GM21619 (cell line): ENCODE data around the gene CD96.
"Not testable (repeated sequence)": the region's sequence is repeated elsewhere in the genome, so short reads cannot be mapped to it uniquely, and the experiment has no call there.

Experiments
- ATAC-seq: cut with Tn5 transposase; IDR thresholded peaks from one replicate; pipeline ENCODE4 v1.9.1; 2021; ENCODE audit not compliant: unreplicated experiment

CD96 gene

DNA sequence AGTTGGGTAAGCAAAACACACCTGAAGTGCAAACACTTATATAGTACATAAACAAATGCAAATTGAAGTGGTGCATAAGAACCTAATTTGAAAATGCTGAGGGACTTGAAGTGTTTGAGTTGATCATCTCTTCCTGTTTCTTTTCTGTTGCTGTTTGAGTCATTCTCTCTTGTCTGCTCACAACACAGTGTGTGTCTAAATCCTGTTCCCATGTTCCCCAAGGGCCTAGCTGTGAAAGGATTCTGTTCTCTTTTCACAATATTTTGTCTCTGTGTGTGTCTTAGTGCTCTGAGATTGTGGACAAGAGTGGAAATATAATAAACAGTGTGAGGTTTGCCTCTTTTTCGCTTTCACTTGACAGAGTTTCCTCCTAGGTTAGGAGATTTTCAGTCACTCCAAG lies 6.1 kb downstream of the CD96 start:
- peak; percentile 72 for ATAC-seq

- no peak for ATAC-seq
Measured at GRCh38 chr3:111548756-111549155, 6.8 kb downstream of the CD96 start.

DNA sequence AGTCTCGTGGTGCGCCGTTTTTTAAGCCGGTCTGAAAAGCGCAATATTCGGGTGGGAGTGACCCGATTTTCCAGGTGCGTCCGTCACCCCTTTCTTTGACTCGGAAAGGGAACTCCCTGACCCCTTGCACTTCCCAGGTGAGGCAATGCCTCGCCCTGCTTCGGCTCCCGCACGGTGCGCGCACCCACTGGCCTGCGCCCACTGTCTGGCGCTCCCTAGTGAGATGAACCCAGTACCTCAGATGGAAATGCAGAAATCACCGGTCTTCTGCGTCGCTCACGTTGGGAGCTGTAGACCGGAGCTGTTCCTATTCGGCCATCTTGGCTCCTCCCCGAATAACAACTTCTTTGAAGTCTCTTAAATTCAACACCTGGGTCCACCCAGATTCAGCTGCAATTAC lies 19.9 kb downstream of the CD96 start:
- not testable (repeated sequence) for ATAC-seq

DNA sequence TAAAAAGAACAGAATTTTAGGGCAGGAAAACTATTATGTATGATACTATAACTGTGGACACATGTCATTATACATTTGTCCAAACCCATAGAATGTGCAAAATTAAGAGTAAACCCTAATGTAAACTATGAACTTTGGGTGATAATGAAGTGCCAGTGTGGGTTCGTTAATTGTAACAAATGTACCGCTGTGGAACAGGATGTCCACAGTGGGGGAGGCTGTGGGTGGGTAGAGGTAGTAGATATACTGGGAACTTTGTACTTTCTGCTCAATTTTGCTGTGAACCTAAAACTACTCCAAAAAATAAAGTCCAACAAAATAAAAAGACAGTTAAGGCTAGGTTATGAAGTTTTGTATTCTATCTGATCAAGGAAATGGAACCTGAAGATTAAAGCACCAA lies 24.8 kb downstream of the CD96 start:
- no peak for ATAC-seq

DNA sequence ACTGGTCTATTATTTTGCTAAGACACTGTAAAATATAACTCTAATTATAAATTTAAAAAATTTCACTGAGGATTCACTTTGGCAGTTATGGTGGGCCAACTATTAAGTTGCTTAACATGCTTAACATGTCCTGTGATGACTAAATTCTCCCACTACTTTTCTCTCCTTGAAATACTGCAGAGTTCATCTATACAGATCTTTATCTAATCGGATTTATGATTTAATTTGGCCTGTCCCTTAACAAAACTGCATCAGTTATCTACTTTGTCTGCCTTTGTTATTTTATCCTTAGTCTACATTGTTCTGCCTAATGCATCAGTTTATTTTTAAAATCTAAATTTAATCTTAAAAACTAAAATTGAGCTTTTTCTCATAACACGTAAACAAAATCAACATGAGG lies 26.4 kb downstream of the CD96 start:
- ATAC-seq = no peak

DNA sequence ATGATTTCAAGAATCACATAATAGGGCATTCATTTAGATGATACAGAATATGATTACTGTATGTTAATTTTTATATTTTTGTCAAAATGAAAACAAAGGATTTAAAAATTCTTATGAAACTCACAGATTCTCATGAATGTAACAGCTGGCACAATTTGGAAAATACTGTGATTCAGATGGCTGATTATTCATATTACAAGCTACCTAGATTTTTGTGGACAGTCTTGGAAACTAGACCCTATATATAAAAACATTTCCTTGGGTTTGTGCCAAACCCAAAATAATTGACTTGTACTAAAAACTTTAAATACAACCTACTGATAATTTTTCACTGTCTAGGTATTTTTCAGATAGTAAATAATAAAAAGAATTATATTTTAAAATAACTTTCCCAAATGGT lies 26.9 kb downstream of the CD96 start:
- ATAC-seq = no peak

DNA sequence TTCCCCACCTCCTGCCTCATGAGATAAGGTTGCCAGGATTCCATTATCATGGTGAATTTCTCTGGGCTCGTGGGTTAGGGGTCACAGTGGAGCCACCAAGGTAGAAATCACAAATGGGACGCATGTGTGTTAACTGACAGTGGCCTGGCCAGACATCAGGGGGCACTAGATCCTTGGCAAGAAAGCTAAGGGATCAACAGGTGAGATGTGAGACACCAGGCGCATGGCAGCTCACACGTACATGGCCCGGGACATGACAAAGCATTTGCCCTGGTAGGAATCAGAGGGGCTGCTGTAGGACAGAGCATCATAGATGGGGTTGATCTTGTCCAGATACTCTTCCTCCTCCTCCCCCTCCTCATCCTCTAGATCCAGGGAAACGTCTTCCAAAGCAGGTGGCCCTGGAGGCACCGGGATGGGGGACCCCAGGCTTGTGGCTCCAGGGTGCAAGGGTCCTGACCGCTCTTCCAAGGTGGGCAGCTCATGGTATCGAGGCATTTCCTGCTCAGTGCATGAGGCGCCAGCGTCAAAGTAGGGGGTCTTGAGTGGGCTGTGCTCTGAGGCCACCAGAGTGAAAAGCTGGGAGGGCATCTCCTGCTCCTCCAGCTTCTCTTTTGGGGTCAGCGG lies 28.5 kb downstream of the CD96 start:
- ATAC-seq = no peak

DNA sequence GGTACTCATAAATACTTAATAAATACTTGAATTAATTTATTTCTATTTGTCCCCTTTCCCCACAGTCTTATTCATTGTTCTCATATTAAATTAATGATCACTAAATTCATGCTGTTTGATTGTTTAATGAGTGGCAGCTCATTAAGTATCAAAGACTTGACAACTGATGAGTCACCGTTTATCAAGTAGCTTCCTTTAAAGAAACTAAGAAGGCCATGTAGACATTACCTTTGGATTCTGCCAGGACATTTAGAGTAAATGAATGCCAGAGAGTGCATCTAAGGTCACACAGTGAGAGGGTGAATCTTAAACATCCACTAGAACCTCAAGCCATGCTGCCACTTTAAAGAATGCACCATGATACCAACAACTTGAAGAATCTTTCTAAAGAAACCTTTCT lies 29.3 kb downstream of the CD96 start:
- ATAC-seq = no peak

GRCh38 chr3:111571907-111572460 lies 30.0 kb downstream of the CD96 start:
- no peak for ATAC-seq

DNA sequence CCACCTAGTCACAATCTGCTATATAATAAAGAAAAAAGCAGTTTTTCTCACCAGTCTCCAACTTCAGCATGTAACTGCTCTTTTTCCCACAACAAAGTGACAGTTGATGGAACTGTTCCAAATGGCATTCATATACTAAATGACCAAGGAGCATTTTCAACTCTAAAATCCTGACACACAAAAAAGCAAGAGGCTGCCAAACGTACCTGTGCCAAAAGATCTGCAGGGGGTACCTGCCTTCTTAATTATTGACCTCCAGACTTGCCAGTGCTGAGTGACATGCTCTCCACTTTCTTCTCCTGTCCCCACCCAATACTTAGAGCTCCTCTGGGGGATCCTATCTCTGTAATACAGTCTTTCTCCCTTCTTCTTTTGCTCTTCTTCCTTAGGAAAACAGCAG lies 35.1 kb downstream of the CD96 start:
- ATAC-seq = no peak

GRCh38 chr3:111577798-111578685 lies 36.0 kb downstream of the CD96 start:
- peak; percentile 96 for ATAC-seq

GRCh38 chr3:111578867-111579266 lies 36.9 kb downstream of the CD96 start:
- ATAC-seq = no peak

DNA sequence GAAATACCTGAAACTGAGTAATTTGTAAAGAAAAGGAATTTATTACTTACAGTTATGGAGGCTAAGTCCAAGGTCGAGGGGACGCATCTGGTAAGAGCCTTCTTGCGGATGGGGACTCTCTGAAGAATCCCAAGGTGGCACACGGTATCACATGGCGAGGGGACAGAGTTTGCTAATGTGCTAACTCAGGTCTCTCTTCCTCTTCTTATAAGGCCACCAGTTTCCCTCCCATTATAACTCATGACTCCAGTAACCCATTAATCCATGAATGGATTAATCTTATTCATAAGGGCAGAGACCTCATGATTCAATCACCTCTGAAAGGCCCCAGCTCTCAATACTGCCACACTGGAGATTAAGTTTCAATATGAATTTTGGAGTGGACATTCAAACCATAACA lies 37.5 kb downstream of the CD96 start:
- ATAC-seq = no peak

DNA sequence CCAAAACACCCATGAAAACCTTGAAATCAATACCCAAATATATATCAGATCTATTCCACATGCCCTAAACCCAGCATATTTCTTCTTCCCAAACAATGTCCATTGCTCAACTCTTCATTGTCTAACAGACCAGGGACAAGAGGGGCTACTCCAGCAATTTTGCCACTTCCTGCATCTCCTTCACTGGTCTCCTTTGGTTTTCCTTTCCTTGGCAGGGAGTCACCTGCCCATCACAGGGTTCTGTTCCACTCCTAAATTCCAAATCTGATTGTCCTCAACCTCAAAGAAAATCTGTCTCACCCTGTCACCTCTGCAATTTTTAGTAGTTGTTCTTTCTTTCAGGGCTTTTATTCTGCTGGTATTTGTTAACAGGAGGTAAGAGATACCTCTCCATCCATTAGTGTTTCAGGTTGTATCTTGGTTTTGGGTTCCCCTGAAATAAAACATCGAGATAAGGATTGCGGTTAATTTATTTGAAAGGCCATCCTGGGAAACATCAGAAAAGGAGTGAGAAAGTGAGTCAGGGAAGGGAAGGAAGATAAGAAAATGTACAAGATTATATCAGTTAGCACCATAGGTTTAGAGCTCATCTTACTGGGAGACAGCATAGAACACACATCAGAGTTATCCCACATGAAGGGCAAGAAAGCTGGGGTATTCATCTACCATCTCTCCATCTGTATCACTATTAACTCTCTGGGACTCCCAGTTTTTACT lies 39.6 kb downstream of the CD96 start:
- ATAC-seq = no peak

- ATAC-seq = no peak
Measured at GRCh38 chr3:111582120-111582474, 40.1 kb downstream of the CD96 start.

- no peak for ATAC-seq
Measured at GRCh38 chr3:111584744-111585143, 42.7 kb downstream of the CD96 start.

- ATAC-seq = no peak
Measured at GRCh38 chr3:111585217-111585616, 43.2 kb downstream of the CD96 start.

DNA sequence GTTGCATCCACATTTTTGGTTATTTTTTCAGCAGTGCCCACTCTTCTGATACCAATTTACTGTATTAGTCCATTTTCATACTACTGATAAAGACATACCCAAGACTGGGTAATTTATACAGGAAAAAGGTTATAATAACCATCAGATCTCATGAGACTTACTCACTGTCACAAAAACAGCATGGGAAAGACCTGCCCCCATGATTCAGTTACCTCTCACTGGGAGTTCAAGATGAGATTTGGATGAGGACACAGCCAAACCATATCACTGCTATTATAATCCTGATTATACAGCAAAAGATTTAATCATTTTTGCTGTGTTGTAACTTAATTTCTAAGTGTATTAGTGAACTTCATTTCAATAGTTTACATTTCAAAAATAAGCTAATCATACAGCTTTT lies 46.5 kb downstream of the CD96 start:
- no peak for ATAC-seq

GRCh38 chr3:111589303-111590142 lies 47.5 kb downstream of the CD96 start:
- ATAC-seq = no peak

DNA sequence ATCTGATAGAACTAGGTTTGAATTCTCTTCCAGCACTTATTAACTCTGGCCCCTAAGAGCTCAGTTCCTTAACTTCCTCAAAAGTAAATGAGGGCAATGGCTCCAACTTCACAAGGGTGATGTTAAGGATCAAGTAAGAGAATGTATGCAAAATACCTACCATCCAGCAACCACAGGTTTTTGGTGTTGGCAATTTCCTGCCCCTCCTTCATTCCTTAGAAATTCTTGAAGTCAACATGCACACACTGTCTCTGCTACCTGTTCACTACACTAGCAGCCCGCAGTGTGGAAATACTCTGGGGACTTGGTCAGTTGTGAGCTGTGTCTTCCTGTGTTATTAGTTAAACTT lies 48.1 kb downstream of the CD96 start:
- ATAC-seq = peak; percentile 32

DNA sequence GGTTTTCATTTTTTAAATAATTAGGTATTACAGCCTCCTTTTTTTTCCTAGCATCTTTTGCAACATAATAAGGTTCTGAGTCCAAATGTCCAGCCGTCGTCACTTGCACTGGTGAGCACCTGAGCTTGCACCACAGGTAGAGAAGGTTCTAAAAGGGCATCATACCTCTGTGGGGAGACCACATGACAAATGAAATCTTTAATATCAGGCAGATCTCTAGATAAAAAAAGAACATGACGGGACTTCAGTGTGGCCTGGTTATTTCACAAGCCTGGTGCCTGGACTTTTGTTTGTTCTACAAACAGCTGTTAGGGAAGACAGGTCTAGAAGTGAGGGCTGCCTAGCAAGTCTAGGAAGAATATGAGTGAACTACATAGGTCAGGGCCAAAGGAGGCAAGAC lies 49.6 kb downstream of the CD96 start:
- ATAC-seq = no peak
